ENCODE results near the gene EPHB2.
A peak's percentile ranks its signal among the peaks of the same experiment; 100 is the strongest.

EPHB2 gene

DNA sequence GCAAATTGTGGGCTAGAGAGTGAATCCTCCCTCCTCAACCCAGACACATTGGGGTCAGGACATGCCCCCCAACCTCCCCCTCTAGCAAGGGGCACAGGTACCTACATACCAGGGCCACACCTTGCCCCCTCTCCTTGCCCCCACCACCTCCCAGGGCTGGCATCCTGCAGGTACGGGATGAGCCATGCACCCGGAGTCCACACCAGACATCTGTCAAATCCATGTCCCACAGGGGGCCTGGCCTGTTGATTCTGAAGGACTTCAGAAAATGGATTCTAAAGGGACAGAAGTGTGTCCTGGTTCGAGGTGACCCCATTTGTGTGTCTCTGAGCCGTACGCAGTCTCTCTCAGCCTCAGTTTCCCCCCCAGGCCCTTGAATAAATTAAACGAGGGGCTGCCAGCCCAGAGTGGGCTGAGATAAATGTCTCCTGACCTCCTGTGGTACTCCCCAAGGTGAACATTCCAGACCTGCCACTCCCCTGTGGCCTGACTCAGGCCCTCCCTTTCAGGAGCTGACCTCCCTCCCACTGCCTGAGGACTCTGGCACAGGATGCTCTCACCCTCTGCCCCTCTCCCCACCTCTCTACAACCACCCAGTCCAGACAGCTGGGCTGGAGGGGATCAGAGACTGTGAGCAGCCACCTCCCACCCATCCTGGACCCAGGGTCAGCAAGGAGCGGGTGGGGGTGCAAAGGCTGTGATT, 94.5 kb downstream of the EPHB2 start:
- DNase-seq: no peak

DNA sequence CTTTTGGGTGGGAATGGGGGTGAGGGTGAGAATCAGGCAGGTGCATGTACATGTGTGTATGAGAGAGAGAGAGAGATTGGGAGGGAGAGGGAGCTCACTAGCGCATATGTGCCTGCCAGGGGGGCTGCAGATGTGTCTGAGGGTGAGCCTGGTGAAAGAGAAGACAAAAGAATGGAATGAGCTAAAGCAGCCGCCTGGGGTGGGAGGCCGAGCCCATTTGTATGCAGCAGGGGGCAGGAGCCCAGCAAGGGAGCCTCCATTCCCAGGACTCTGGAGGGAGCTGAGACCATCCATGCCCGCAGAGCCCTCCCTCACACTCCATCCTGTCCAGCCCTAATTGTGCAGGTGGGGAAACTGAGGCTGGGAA, 95.0 kb downstream of the EPHB2 start:
- no peak for DNase-seq

DNA sequence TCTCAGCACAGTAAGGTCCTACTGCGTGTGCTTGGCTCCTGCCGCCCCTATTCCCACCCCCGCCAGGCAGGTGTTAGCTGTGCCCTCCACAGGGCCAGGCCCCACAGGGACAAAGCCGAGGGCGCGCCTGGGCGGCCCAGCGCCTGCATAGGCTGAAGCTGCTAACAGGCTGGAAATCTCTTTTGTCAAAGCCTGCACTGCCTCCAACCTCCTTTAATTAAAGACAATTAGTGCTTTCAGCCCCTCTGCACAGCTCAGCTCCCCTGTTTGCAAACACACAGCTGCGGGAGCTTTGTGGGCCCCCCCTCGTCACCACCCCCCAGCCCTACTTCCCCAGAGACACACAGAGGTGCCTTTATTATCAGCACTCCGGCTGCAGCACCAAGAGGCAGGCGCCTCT, 95.9 kb downstream of the EPHB2 start:
- DNase-seq: no peak

DNA sequence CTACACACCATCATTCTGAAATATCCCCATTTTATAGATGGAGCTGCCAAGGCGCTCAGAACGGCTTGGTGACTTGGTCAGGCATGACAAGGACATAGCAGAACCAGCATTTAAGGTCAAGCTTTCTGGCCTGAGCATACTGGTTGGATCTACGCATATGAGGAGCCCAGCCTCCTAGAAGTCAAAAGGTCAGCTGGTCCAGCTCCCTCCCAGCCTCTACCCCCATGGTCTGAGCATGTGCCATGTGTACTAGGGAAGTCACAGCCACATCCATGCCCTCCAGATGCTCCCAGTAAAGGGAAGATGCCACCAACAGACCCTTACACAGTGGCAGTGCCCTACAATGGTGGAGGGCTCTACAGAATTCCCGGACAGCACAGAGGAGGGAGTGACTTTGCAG, 96.7 kb downstream of the EPHB2 start:
- DNase-seq: no peak

DNA sequence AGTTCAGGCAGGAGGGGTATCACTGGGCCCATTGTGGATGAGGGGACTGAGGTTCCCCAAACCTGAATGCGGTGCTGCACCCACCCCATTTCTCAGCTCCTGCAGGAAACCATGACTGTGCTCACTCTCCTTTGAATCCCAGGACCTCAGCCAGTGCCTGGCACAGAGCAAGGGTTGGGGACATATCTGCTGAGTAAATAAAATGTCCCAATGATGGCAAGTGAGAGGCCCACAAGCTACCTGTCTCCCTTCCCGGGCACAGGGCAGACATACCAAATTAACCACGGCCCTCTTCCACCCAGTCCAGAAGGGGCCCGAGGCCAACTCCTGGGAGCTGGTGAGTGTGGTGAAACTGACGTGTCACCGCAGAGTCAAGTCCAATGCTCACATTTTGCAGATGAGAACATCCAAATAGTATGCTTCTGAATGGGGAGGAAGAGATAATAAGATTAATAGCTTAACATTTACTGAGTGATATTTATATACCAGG, 97.6 kb downstream of the EPHB2 start:
- no peak for DNase-seq

DNA sequence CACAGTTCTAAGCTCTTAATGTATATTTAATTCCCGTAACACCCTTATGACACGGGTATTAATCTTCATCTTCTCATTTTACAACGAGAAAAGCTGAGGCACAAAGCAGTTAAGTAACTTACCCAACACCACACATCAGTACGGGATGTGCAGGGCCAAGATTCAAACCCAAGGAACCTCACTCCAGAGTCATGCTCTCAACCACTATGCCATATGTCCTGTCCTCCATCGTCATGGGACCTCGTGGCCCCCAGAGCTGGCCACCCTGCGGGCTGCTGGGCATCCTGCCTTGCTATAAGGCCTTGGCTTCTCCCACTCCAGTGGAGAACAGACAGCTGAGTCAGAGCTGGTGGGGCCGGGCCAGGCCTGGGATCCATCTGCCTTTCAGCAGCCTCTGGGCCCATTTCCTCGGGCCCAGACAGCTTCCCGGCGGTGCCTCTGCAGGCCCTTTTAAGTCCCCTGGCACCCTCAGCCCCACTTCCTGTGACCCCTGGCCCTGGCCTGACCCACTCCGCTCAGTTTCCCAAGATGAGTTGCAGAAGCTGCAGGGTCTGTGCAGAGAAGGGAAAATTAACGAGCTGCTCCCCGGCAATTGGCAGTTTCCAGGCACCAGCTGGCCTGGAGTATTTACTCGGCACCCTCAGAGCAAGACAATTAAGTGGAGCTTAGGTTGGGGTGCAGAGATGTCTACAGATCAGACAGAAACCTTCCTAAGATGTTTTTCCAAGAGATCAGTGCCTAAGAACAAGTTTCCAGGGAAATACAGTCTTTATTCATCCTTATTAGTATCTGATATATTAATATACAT, 98.2 kb downstream of the EPHB2 start:
- no peak for DNase-seq

DNA sequence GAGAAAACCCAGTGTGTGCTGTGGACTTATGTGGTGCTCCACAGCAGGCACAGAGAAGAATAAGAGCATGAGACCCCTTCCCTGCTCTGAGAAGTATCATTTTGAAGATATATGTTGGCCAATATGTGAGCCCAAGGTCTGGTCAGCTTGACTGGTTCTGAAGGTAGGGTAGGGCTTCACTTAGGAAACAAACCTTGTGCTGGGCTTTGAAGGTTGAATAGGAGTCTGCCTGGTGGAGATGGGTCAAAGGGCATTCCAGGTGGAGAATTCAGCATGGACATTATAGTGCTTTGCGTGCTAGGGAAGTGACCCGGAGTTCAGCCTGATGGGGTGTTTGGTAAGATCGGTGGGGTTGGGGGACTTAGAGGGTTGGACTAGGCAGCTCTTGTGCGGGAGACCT, 99.1 kb downstream of the EPHB2 start:
- no peak for DNase-seq

DNA sequence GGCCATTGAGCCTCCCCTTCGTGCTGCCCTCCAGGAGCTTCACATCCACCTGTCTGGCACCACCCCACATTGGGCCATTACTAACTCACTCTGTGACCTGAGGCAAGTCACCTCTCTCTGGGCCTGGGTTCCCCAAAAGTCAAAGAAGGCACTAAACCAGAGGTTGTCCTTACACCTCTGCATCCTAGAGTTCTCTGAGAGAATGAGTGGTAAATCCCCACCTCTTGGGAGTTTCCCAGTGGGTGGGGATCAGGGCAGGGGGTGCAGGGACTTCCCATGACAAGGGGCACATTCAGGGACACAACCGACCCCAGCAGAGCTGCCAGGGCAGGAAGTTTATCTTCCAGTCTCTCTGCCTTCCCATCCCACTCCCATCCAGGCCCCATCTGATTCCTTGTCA, 99.7 kb downstream of the EPHB2 start:
- no peak for DNase-seq

DNA sequence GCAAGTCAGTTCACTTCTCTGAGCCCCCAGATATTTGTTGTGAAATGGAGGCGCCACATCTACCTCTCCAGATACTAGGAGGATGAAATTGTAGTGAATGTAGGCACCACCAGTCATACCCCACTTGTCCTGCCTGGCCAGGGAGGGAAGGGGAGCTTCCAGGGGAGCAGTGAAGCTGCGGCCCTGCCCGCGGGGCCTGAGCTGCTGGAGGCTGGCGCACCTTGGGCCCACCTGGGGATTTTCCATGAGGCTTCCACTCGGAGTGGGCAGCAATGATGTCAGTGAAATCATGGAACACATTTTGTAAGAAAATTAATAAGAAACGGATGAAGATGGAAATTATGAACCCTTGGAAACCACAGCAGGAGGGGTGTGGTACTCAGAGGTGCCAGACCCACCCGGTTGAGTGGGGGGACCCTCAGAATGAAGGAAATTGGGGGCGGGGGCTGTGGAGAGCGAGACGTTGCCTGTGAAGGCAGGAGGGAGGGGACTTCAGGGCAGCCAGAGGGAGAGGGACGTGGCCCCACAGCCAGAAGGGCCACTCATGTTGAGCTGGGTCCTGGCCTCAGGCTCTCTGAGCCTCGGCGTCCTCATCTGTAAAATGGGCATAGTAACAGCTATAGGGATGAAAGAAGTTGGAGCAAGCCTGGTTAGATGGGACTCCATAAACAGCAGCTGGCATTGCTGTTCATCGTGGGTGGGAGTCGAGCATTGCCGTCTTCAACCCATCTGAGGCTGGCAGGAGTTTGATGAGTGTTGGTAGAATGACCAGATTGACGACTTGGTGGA, 101.6 kb downstream of the EPHB2 start:
- no peak for DNase-seq

DNA sequence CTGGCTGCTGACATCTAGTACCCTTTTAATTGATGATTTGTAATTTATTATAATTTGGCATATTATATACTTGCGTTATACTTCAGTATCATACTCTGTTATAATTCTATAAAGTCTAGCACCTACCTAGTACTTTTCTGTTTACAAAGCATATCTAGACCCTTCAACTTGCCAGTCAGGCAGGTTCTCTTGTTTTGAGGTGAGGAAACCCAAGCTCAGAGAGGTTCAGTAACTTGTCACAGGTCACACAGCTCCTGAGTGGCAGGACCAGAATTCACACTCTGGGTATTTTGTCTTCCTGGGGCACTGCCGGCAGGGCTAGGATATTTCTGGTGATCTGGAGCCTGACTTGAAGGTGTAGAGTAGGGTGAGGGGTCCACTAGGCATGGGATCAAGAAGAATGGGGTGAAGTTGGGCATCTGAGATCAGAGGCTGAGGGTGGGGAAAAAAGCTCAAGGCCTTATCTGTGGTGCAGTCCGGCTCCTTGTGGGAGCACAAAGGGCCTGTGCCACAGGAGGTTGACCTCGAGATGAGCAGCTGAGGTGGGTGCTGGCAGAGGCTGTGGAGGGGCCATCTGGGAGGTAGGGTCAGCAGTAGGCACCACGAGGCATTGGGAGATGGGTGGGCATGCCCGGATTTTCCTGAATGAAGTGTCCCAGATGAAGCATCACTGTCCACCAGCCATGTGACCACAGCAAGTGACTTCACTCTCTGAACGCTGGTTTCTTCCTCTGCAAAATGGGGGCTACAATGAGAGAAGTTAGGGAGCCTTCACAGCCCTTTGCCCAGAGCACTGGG, 102.6 kb downstream of the EPHB2 start:
- DNase-seq: no peak

DNA sequence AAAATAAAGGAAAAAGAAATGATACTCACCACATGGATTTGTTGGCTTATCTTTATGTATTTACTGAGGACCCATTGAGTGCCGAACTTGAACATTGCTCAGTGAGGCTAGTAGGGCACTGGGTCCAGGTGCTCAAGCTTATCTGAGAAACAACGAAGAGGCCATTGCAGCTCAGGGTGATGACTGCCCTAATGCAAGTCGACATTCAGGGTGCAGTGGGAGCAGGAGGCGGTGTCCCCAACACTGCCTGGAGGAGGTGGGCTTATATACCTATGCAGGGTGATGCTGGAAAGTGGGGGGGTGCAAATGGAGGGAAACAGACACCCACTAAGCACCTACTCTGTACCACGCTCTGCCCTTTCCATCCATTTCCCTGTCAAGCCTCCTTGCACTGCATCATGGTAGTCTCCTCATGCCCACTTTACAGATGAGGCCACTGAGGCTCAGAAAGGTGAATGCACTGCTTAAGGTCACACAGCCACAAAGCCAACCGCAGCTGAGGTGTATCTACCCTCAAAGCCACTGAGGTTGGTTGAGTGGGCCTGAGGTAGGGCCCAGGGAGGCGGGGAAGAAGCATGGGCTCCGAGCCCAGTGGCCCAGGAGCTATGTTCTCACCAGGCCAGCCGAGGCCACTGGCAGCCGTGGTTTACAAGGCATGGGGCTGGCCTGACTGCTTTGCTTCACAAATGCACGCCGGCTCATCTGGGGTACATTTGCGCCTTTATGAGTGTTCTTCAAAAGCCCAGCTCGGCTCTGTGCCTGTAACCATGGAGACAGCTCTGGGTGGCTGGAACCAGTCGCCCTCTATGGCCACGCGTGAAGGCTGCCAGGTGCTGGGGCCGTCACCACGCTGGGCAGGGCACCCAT, 103.8 kb downstream of the EPHB2 start:
- DNase-seq: peak; percentile 89

DNA sequence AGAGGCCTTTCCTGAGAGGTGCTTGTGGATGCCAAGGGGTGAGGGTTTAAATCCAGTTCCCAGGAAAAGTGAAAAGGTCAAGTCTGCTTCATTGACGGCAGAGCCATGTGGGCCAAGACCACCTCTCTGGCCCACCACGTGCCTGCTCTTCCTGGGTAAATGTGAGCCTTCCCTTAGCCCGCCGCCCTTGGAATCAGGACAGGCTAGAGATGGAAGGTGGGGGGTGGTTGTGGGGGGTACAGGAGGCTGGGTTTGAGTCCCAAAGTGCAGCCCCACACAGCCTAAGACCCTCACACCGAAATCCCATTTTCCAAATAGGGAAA, 104.4 kb downstream of the EPHB2 start:
- no peak for DNase-seq

DNA sequence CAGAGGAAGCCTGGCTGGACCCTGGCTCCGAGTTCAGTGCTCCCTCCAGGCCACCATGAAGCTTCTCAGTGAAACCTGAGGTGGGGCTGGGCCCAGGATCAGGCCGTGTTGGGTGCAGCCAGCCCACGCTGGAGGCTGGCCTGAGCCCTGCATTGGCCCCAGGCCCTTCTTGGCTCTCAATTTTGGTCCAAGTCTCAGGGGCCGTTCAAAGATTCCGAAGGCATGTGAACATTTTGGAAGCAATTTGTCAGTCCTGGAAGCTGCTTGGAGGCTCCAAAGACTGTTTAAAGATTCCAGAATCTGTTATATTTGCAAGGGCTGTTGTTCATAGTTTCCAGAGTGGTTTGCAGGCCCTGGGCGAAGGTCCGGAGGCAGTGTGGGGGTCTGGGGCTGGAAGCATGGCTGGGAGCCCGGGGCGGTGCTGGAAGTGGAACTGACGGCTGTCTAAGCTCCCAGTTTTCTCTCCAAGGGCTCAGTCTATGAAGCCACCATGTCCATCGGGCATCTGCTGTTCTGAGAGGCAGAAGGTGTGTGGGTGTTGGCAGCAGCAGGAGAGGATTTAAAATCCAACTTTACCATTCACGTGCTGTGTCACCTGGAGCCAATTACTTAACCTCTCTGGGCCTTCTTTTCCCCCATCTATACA, 104.9 kb downstream of the EPHB2 start:
- no peak for DNase-seq

DNA sequence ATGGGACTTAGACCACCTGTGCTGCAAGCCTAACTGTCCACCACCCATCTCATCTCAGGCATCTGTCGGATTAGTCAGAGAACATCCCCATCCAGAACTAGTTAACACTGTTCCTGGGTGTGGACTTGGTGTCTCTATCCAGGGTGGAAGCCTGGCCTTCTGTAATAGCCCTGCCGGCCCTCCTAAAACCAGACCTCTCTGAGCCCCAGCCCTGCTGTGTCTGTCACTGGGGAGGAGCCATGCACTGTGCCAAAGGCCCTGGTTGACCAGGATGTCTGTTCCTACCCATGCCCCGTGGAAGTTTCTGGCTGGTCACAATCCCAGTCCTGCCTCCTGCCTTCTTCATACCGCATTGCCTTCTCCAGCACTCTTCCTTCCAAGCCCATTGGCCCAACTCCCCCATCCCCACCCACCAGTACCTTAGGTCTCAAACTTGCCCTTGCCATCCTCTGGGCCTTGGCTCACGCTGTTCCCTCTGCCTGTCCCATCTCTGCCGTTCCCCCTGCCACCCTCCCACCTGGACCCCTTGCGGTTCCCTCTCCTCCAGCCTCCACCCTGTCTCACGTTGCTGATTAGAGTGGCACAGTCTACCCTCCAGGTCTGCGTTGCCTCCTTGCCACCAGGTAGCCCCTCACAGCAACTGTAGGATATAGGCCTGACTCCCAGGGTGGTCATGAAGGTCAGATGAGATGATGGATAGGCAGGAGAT, 105.6 kb downstream of the EPHB2 start:
- no peak for DNase-seq

DNA sequence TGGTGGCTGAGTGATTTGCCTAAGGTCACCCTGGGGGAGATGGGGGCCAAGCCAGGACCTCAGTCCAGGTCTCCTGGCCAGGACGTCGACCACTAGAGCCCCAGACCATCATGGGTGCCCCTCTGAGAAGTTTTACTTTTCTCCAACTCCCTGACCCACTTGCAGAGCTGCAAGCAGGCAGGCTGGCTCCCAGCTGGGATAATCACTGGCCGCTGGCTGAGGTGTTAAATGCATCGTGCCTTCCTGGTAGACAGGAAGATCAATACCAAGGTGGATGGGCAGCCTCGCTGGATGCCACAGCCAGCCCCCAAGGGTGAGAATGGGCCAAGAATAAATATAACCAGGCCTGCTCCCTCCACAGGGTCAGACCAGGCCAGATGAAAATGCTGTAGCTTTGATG, 106.2 kb downstream of the EPHB2 start:
- no peak for DNase-seq

DNA sequence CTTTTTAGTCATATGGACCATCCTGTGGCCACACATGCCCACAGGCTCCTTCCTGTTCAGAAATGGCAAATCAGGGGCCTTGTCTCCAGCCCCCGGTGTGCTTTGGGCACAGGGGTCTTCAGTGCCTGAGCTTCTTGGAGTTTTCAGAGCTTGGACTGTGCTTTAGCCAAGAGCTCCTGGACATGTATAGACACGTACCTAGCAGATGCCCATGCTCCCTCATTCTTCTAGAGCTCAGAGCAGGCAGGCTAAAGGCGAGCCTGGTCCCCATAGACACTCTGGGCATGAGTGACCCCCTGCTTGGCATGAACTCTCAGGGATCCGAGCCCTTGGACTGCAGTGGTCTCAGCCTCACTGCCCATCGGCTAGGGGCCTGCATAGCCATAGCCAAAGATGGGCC, 106.8 kb downstream of the EPHB2 start:
- DNase-seq: no peak

DNA sequence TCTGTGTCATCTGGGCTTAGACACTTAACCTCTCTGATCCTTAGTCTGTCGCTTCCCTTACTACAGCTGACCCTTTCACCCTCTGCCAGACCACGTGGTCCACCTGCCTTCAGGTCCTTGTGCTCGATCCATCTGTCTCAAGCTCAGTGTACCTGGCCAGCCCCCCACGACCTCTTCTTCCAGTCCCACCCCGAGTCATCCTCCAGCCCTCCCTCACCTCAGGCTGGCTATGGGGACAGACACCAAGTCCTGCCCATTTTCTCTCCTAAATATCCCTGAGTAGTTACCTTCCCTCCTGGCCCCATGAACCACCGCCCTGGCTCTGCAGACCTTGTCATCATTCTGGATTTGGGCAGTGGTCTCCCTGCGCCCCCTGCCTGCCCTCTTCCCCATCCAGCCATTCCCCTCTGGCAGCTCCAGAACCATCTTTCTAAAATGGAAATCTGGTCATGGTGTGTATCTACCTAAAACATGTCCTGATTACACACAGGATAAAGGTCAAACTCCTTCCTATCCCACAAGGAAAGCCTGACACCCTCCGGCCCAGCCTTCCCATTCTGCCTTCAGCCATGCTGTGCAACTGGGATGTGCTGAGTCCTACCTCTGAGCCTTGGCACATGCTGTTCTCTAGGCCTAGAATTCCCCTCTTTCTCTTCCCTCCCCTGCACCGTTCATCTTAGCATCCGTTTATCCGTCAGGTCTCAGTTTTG, 107.6 kb downstream of the EPHB2 start:
- DNase-seq: no peak

DNA sequence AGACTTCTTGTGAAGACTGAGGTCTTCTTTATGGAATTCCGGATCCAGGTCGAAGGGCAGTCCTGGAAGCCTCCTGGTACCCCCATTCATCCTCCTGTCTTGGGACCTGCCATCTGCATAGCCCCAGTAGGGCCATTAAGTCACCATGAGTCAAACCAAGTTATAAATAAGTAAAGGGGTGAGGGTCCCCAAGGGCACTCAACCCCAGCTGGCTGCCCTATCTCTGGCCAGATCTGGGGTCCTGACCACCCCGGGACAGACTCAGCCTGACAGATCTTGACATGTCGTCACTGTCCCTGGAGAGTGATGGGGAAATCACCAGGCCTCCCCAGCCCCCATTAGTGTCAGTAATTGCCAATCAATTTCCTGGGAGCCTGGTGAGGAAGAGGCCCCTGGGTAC, 108.7 kb downstream of the EPHB2 start:
- DNase-seq: no peak

DNA sequence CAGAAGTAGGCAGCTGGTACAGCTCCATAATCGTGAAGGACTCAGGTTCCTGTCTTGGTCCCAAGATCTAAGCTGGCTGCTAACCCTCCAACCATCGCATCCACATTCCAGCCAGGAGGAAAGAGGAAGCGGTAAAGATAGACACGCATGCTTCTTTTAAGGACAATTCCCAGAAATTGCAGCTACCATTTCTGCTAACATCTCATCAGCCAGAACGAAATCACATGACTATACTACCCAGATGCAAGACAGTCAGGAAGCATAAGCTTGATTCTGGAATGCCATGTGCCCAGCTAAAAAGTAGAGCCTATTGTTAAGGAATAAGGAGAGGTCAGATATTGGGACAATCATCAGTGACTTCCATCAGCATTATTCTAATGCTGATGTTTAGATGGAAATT, 110.4 kb downstream of the EPHB2 start:
- DNase-seq: no peak

DNA sequence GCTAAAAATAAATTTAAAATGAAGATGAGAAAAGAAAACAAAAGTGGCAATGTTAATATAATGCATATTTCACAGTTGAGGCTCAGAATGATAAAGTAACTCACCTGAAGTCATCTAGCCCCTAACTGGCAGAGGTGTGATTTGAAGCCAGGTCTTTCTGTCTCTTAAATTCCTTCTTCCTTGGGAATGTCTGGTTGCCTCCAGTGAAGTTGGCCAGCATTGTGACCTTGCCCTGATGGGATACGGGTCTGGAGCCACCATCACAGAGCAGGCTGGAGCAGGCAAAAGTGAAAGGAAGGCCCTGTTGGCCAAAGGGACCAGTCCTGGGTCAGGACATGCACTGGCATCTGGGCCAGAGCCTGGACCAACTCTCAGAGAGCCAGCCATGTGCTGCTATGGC, 111.7 kb downstream of the EPHB2 start:
- DNase-seq: no peak

Data from NCI-H2029 (cell line).